Measurements from ENCODE around the gene CTRB1. TPM values are rescaled to one million over a fixed set of nuclear protein-coding genes. Genes with fewer than 3 reads are reported as not detected.

The CTRB1 gene
- total and polyA plus RNA-seq, 2 of the 13 experiments (the other 11 are each of a cell fraction or from before 2014, with no cell fraction given), result not detected

DNA sequence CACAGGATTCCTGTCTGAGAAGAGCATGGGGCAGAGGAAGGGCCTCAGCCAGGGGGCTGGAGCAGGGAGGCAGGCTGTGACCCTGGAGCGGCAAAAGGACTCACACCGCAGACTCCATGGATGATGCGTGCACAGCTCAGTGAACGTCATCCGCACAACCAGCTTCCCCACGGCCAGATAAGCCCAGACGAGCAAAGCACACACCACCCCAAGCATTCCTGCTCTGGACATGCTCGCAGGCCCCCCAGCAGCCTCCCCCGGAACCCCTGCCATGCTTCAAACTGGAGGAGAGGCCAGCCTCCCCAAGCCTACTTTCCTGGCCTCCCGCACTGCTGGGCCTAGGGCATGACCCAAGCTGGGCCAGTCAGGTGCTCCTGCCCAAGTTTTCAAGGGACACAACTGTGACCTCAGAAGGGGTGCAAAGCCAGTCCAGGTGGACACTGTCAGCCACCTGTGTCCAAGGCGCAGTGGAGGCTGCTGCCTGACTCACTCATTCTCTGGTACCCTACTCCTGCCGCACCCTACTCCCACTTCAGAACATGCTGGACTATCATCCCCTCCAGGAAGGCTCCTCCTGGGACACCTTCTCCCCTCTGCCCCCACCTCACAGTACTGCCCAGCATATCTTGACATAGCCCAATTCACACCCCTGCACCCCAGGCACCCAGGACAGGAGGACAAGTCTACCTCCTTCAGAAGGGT, 27.9 kb downstream of the CTRB1 start (continued):
- TF ChIP-seq REPIN1 (CRISPR knock-in tag; IDR thresholded peaks at IDR 0.05; ENCODE audit: borderline replicate concordance, low read depth) (0 out of 2 replicates have a peak, but pooled peaks have one; percentile 6), DR1 (CRISPR knock-in tag; IDR thresholded peaks at IDR 0.05) (no peak), GZF1 (CRISPR knock-in tag; IDR thresholded peaks at IDR 0.05) (no peak), CBFB (CRISPR knock-in tag; IDR thresholded peaks at IDR 0.05) (no peak), MEIS2 (CRISPR knock-in tag; IDR thresholded peaks at IDR 0.05) (0 out of 2 replicates have a peak, but pooled peaks have one; percentile 24)

DNA sequence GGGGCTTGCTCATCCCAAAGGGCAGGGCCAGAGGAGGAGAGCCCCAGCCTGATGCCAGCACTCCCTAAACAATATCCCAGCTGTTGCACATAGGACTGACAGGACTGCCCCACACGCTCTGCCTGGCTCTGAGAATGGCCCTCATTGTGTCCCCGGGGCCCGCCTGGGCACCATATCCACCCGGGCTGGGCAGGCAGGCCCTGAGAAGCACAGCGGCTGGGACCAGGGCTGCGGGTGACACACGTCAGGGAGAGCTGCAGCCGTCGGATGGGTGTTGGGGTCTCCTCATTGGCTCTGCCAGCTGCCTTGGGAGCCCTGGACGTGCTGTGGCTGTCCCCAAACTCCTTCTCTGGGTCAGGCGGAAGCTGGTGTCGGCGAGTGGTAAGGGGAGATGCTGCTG, 28.5 kb downstream of the CTRB1 start:
- 91% methylated on average over 4 of the region's 13 CpGs for WGBS (ENCODE audit: low lambda C conversion rate)
- DNase-seq (ENCODE audit: low spot score), result no peak
- ChIA-PET POLR2A (interaction anchor here (0.9 to 14.7 kb wide), 4 partner anchors 8 to 61 kb away, joined by 4 to 312 read pairs (median 46); no protein-coding TSS in a partner anchor), CTCF (ENCODE audit: low intra/inter-chr PET ratio, low total read pairs) (no interaction called here)
- H2AFZ ChIP-seq (ENCODE audit: low read length), result no peak overlapping the region
- peak overlapping the region; percentile 84 for H3K4me2 ChIP-seq (ENCODE audit: low read depth, low read length)
- BruUV-seq (replicated peaks), result no TSS peak
- peaks cover 9 to 13% of the 10 kb centered on the region in 2 experiments for H3K36me3 ChIP-seq (replicated peaks in 1 of 2; ENCODE audit: control insufficient read depth in 1 of 2, insufficient read depth in 2 of 2, low read length in 2 of 2)
- no peaks in the 10 kb centered on the region; a peak in 1 of 5 replicates for H3K27me3 ChIP-seq (ENCODE audit: control insufficient read depth in 1 of 2, insufficient read depth in 2 of 2, low read length in 2 of 2)
- in situ Hi-C loops (cut with HindIII; ENCODE audit: extremely low pct_ligation_motif_present, low pct_unique_long_range_greater_than_20kb) (no loop called here), intact Hi-C loops (cut with micrococcal nuclease; ENCODE audit: unreplicated experiment) (loop anchor here (5.0 kb wide), 1 partner anchor 250 kb away; the partner anchor contains the start of gene ZNRF1)
- H3K9ac ChIP-seq (ENCODE audit: insufficient read depth, low read depth, low read length), result peak overlapping the region; percentile 99
- peaks cover 83% of the 10 kb centered on the region for H3K79me2 ChIP-seq (ENCODE audit: insufficient read depth, low read length)
- no peak for FAIRE-seq
- ATAC-seq, result no peak
- H3K4me3 ChIP-seq (replicated peaks in 1 of 3; ENCODE audit: insufficient read depth in 1 of 3, low read depth in 2 of 3, low read length in 3 of 3), result peak overlapping the region in 1 of 3 experiments; percentile 63; a peak in 2 of 6 replicates
- H3K27ac ChIP-seq (ENCODE audit: extremely low read length, insufficient read depth, low read length), result peak overlapping the region; percentile 97
- H4K20me1 ChIP-seq (ENCODE audit: insufficient read depth, low read length), result peaks cover 20% of the 10 kb centered on the region
- no peaks in the 10 kb centered on the region for H3K9me3 ChIP-seq (ENCODE audit: low read length)
- H3K4me1 ChIP-seq (ENCODE audit: insufficient read depth, low read length), result peaks cover 77% of the 10 kb centered on the region
- TF ChIP-seq TGIF2 (CRISPR knock-in tag; IDR thresholded peaks at IDR 0.05), result no peak
- peak; percentile 44; the same call in 1 of the 2 replicates for TF ChIP-seq NFKB2 (CRISPR knock-in tag; IDR thresholded peaks at IDR 0.05; ENCODE audit: borderline replicate concordance)
- TF ChIP-seq TARDBP (CRISPR knock-in tag; IDR thresholded peaks at IDR 0.05), result no peak
- 0 out of 3 replicates have a peak, but pooled peaks have one; percentile 14 for TF ChIP-seq MXI1 (IDR thresholded peaks at IDR 0.05; ENCODE audit: borderline replicate concordance, low read depth, low read length)
- no peak for TF ChIP-seq ZNF430 (CRISPR knock-in tag; IDR thresholded peaks at IDR 0.05)
- no peak for TF ChIP-seq ZNF501 (CRISPR knock-in tag; IDR thresholded peaks at IDR 0.05)
- TF ChIP-seq, protein P1, sequence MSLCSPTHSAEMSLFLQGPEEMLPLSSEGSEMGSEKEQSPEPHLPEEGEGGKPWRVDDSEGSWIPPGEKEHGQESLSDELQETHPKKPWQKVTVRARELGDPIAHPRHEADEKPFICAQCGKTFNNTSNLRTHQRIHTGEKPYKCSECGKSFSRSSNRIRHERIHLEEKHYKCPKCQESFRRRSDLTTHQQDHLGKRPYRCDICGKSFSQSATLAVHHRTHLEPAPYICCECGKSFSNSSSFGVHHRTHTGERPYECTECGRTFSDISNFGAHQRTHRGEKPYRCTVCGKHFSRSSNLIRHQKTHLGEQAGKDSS (CRISPR knock-in tag; IDR thresholded peaks at IDR 0.05; ENCODE audit: borderline replicate concordance, low read depth), result no peak
- no peak for TF ChIP-seq MAZ (IDR thresholded peaks at IDR 0.05; ENCODE audit: borderline replicate concordance, low read depth, low read length)
- TF ChIP-seq MAZ (CRISPR knock-in tag; IDR thresholded peaks at IDR 0.05; ENCODE audit: low read depth), result no peak
- no peak for TF ChIP-seq HOXA3 (CRISPR knock-in tag; IDR thresholded peaks at IDR 0.05)
- TF ChIP-seq SSRP1 (CRISPR knock-in tag; IDR thresholded peaks at IDR 0.05), result no peak
- no peak for TF ChIP-seq FLYWCH1 (CRISPR knock-in tag; IDR thresholded peaks at IDR 0.05)
- TF ChIP-seq, protein P2, sequence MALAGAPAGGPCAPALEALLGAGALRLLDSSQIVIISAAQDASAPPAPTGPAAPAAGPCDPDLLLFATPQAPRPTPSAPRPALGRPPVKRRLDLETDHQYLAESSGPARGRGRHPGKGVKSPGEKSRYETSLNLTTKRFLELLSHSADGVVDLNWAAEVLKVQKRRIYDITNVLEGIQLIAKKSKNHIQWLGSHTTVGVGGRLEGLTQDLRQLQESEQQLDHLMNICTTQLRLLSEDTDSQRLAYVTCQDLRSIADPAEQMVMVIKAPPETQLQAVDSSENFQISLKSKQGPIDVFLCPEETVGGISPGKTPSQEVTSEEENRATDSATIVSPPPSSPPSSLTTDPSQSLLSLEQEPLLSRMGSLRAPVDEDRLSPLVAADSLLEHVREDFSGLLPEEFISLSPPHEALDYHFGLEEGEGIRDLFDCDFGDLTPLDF (CRISPR knock-in tag; IDR thresholded peaks at IDR 0.05), result no peak
- TF ChIP-seq, protein P3, sequence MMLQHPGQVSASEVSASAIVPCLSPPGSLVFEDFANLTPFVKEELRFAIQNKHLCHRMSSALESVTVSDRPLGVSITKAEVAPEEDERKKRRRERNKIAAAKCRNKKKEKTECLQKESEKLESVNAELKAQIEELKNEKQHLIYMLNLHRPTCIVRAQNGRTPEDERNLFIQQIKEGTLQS (CRISPR knock-in tag; IDR thresholded peaks at IDR 0.05), result no peak
- TF ChIP-seq, protein P4, sequence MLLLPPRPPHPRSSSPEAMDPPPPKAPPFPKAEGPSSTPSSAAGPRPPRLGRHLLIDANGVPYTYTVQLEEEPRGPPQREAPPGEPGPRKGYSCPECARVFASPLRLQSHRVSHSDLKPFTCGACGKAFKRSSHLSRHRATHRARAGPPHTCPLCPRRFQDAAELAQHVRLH (CRISPR knock-in tag; IDR thresholded peaks at IDR 0.05; ENCODE audit: borderline replicate concordance, low read depth), result no peak
